Measurements from ENCODE around the gene RCC1.

The RCC1 gene

GRCh38 chr1:28501925-28502324 lies 3.9 kb upstream of the RCC1 start:
- Histone ChIP-seq H2BK12ac (ENCODE audit: low read length) (no peak overlapping the region), H3K4ac (ENCODE audit: low read depth, low read length) (no peak overlapping the region), H3K14ac (ENCODE audit: low read length) (no peak overlapping the region), H3K27me3 (ENCODE audit: insufficient read depth, low read length) (no peaks in the 10 kb centered on the region), H2AFZ (ENCODE audit: insufficient read depth, low read length, poor library complexity) (no peak overlapping the region), H2AK5ac (ENCODE audit: low read length) (no peak overlapping the region), H3K4me1 (ENCODE audit: control insufficient read depth in 1 of 2, insufficient read depth in 2 of 2, low read length in 2 of 2) (no peaks in the 10 kb centered on the region), H3K4me3 (ENCODE audit: low read depth, low read length) (no peak overlapping the region), H3K18ac (ENCODE audit: low read length) (no peak overlapping the region), H4K91ac (ENCODE audit: low read depth, low read length) (no peak overlapping the region), H3K4me2 (ENCODE audit: low read length) (no peak overlapping the region), H3K27ac (ENCODE audit: low read depth, low read length) (no peak overlapping the region), H4K8ac (ENCODE audit: low read depth, low read length) (no peak overlapping the region), H3K36me3 (ENCODE audit: control insufficient read depth in 1 of 2, insufficient read depth in 2 of 2, low read length in 2 of 2) (peaks cover 11 to 20% of the 10 kb centered on the region in 2 experiments), H2BK5ac (ENCODE audit: low read depth, low read length, poor library complexity) (no peak overlapping the region), H3K9ac (ENCODE audit: low read length) (no peak overlapping the region), H3K23ac (ENCODE audit: low read length) (no peak overlapping the region), H3K79me2 (ENCODE audit: control insufficient read depth, insufficient read depth, low read length, poor library complexity) (peaks cover 12% of the 10 kb centered on the region), H3K9me3 (ENCODE audit: insufficient read depth, low read depth, low read length) (no peaks in the 10 kb centered on the region), H3K79me1 (ENCODE audit: low read length) (peaks cover 13% of the 10 kb centered on the region), H2BK120ac (ENCODE audit: insufficient read depth, low read length, poor library complexity) (no peak overlapping the region), H4K12ac (ENCODE audit: low read depth, low read length) (no peak overlapping the region)
- no peak for DNase-seq
- WGBS (ENCODE audit: extremely low coverage, insufficient coverage, insufficient read length): no CpG with 5 or more reads among the region's 4 CpGs

- WGBS (ENCODE audit: extremely low coverage, insufficient coverage, insufficient read length): no CpG with 5 or more reads among the region's 3 CpGs
Observed at GRCh38 chr1:28503117-28503516, 2.7 kb upstream of the RCC1 start.

GRCh38 chr1:28506907-28507246 lies 1.0 kb downstream of the RCC1 start:
- Histone ChIP-seq H2BK12ac (ENCODE audit: low read length) (no peak overlapping the region), H3K27ac (ENCODE audit: low read depth, low read length) (peak overlapping the region; percentile 92), H3K23ac (ENCODE audit: low read length) (no peak overlapping the region), H2BK120ac (ENCODE audit: insufficient read depth, low read length, poor library complexity) (peak overlapping the region; percentile 18), H3K79me2 (ENCODE audit: control insufficient read depth, insufficient read depth, low read length, poor library complexity) (peaks cover 19% of the 10 kb centered on the region), H3K4me3 (ENCODE audit: low read depth, low read length) (peak overlapping the region; percentile 93), H3K36me3 (ENCODE audit: control insufficient read depth in 1 of 2, insufficient read depth in 2 of 2, low read length in 2 of 2) (peaks cover 35 to 39% of the 10 kb centered on the region in 2 experiments), H4K91ac (ENCODE audit: low read depth, low read length) (peak overlapping the region; percentile 25), H3K14ac (ENCODE audit: low read length) (peak overlapping the region; percentile 50), H3K9ac (ENCODE audit: low read length) (peak overlapping the region; percentile 95), H3K18ac (ENCODE audit: low read length) (peak overlapping the region; percentile 50), H3K4me1 (ENCODE audit: control insufficient read depth in 1 of 2, insufficient read depth in 2 of 2, low read length in 2 of 2) (peaks cover 0 to 6% of the 10 kb centered on the region in 2 experiments), H3K4ac (ENCODE audit: low read depth, low read length) (peak overlapping the region; percentile 95), H4K8ac (ENCODE audit: low read depth, low read length) (peak overlapping the region; percentile 46), H3K9me3 (ENCODE audit: insufficient read depth, low read depth, low read length) (no peaks in the 10 kb centered on the region), H3K79me1 (ENCODE audit: low read length) (peaks cover 28% of the 10 kb centered on the region), H2AK5ac (ENCODE audit: low read length) (no peak overlapping the region), H3K27me3 (ENCODE audit: insufficient read depth, low read length) (no peaks in the 10 kb centered on the region), H2BK5ac (ENCODE audit: low read depth, low read length, poor library complexity) (peak overlapping the region; percentile 37), H4K12ac (ENCODE audit: low read depth, low read length) (no peak overlapping the region), H3K4me2 (ENCODE audit: low read length) (peak overlapping the region; percentile 84), H2AFZ (ENCODE audit: insufficient read depth, low read length, poor library complexity) (no peak overlapping the region)
- WGBS (ENCODE audit: extremely low coverage, insufficient coverage, insufficient read length): no CpG with 5 or more reads among the region's 14 CpGs
- no peak for DNase-seq

More at GRCh38 chr1:28503117-28503516, 2.7 kb upstream of the RCC1 start:
- Histone ChIP-seq H3K27ac (ENCODE audit: low read depth, low read length) (no peak overlapping the region), H2BK120ac (ENCODE audit: insufficient read depth, low read length, poor library complexity) (no peak overlapping the region), H3K4me2 (ENCODE audit: low read length) (no peak overlapping the region), H4K8ac (ENCODE audit: low read depth, low read length) (no peak overlapping the region), H3K4me3 (ENCODE audit: low read depth, low read length) (no peak overlapping the region), H4K91ac (ENCODE audit: low read depth, low read length) (no peak overlapping the region), H3K4me1 (ENCODE audit: control insufficient read depth in 1 of 2, insufficient read depth in 2 of 2, low read length in 2 of 2) (no peaks in the 10 kb centered on the region), H3K79me2 (ENCODE audit: control insufficient read depth, insufficient read depth, low read length, poor library complexity) (peaks cover 19% of the 10 kb centered on the region), H3K14ac (ENCODE audit: low read length) (no peak overlapping the region), H3K79me1 (ENCODE audit: low read length) (peaks cover 21% of the 10 kb centered on the region), H3K36me3 (ENCODE audit: control insufficient read depth in 1 of 2, insufficient read depth in 2 of 2, low read length in 2 of 2) (peaks cover 11 to 25% of the 10 kb centered on the region in 2 experiments), H2BK5ac (ENCODE audit: low read depth, low read length, poor library complexity) (no peak overlapping the region), H3K18ac (ENCODE audit: low read length) (no peak overlapping the region), H4K12ac (ENCODE audit: low read depth, low read length) (no peak overlapping the region), H3K9me3 (ENCODE audit: insufficient read depth, low read depth, low read length) (no peaks in the 10 kb centered on the region), H2AFZ (ENCODE audit: insufficient read depth, low read length, poor library complexity) (no peak overlapping the region), H2BK12ac (ENCODE audit: low read length) (no peak overlapping the region), H3K27me3 (ENCODE audit: insufficient read depth, low read length) (no peaks in the 10 kb centered on the region), H3K9ac (ENCODE audit: low read length) (no peak overlapping the region), H2AK5ac (ENCODE audit: low read length) (no peak overlapping the region), H3K4ac (ENCODE audit: low read depth, low read length) (no peak overlapping the region), H3K23ac (ENCODE audit: low read length) (no peak overlapping the region)
- no peak for DNase-seq

- Histone ChIP-seq H3K27me3 (ENCODE audit: insufficient read depth, low read length) (no peaks in the 10 kb centered on the region), H3K4ac (ENCODE audit: low read depth, low read length) (peak overlapping the region; percentile 93), H2BK120ac (ENCODE audit: insufficient read depth, low read length, poor library complexity) (no peak overlapping the region), H3K9me3 (ENCODE audit: insufficient read depth, low read depth, low read length) (no peaks in the 10 kb centered on the region), H3K36me3 (ENCODE audit: control insufficient read depth in 1 of 2, insufficient read depth in 2 of 2, low read length in 2 of 2) (peaks cover 37 to 42% of the 10 kb centered on the region in 2 experiments), H3K79me2 (ENCODE audit: control insufficient read depth, insufficient read depth, low read length, poor library complexity) (peaks cover 19% of the 10 kb centered on the region), H3K27ac (ENCODE audit: low read depth, low read length) (peak overlapping the region; percentile 92), H2AK5ac (ENCODE audit: low read length) (no peak overlapping the region), H3K18ac (ENCODE audit: low read length) (peak overlapping the region; percentile 88), H3K4me3 (ENCODE audit: low read depth, low read length) (peak overlapping the region; percentile 93), H3K4me2 (ENCODE audit: low read length) (peak overlapping the region; percentile 84), H2BK5ac (ENCODE audit: low read depth, low read length, poor library complexity) (peak overlapping the region; percentile 85), H4K12ac (ENCODE audit: low read depth, low read length) (peak overlapping the region; percentile 19), H3K9ac (ENCODE audit: low read length) (peak overlapping the region; percentile 95), H2AFZ (ENCODE audit: insufficient read depth, low read length, poor library complexity) (no peak overlapping the region), H2BK12ac (ENCODE audit: low read length) (no peak overlapping the region), H4K91ac (ENCODE audit: low read depth, low read length) (peak overlapping the region; percentile 61), H3K4me1 (ENCODE audit: control insufficient read depth in 1 of 2, insufficient read depth in 2 of 2, low read length in 2 of 2) (peaks cover 0 to 6% of the 10 kb centered on the region in 2 experiments), H3K79me1 (ENCODE audit: low read length) (peaks cover 28% of the 10 kb centered on the region), H3K23ac (ENCODE audit: low read length) (no peak overlapping the region), H4K8ac (ENCODE audit: low read depth, low read length) (peak overlapping the region; percentile 71), H3K14ac (ENCODE audit: low read length) (peak overlapping the region; percentile 85)
- DNase-seq: peak in 1 of 2 donors; percentile 12
- WGBS (ENCODE audit: extremely low coverage, insufficient coverage, insufficient read length): no CpG with 5 or more reads among the region's 11 CpGs
Observed at GRCh38 chr1:28507247-28507645, 1.4 kb downstream of the RCC1 start.

Data from trophoblast cell (in vitro differentiated cells and primary cell).